Measurements from ENCODE around the gene ABCG1.

Gene ABCG1

DNA sequence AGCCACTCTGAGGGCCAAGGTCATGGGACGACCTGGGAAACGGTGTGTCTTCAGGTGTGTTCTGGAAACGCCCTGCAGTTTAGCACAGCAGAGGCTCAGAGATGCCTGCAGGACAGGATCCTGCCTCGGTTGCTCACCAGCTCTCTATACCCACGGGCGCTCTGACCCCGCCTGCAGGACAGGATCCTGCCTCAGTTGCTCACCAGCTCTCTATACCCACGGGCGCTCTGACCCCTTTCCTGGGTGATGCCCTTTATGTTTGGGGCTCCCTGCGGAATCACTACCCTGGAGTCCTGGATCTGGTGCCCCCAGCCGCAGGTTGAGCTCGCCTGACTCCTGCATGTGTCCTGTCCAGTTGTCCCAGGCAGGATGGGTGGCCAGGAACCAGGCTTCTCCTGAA is 63.8 kb downstream of the ABCG1 start:
- TF ChIP-seq GLIS3 (CRISPR knock-in tag; IDR thresholded peaks at IDR 0.05): no peak
- no peak for TF ChIP-seq ZNF70 (CRISPR knock-in tag; IDR thresholded peaks at IDR 0.05)
- TF ChIP-seq CSDC2 (CRISPR knock-in tag; IDR thresholded peaks at IDR 0.05): no peak
- TF ChIP-seq OSR1 (CRISPR knock-in tag; IDR thresholded peaks at IDR 0.05): no peak
- TF ChIP-seq TCF4 (CRISPR knock-in tag; IDR thresholded peaks at IDR 0.05; ENCODE audit: borderline replicate concordance): no peak
- TF ChIP-seq, protein P1, sequence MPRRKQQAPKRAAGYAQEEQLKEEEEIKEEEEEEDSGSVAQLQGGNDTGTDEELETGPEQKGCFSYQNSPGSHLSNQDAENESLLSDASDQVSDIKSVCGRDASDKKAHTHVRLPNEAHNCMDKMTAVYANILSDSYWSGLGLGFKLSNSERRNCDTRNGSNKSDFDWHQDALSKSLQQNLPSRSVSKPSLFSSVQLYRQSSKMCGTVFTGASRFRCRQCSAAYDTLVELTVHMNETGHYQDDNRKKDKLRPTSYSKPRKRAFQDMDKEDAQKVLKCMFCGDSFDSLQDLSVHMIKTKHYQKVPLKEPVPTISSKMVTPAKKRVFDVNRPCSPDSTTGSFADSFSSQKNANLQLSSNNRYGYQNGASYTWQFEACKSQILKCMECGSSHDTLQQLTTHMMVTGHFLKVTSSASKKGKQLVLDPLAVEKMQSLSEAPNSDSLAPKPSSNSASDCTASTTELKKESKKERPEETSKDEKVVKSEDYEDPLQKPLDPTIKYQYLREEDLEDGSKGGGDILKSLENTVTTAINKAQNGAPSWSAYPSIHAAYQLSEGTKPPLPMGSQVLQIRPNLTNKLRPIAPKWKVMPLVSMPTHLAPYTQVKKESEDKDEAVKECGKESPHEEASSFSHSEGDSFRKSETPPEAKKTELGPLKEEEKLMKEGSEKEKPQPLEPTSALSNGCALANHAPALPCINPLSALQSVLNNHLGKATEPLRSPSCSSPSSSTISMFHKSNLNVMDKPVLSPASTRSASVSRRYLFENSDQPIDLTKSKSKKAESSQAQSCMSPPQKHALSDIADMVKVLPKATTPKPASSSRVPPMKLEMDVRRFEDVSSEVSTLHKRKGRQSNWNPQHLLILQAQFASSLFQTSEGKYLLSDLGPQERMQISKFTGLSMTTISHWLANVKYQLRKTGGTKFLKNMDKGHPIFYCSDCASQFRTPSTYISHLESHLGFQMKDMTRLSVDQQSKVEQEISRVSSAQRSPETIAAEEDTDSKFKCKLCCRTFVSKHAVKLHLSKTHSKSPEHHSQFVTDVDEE (CRISPR knock-in tag; IDR thresholded peaks at IDR 0.05): no peak
- no peak for TF ChIP-seq ARNTL (CRISPR knock-in tag; IDR thresholded peaks at IDR 0.05; ENCODE audit: borderline replicate concordance, low read depth)
- TF ChIP-seq ZFP3 (CRISPR knock-in tag; IDR thresholded peaks at IDR 0.05): no peak
- TF ChIP-seq, protein P2, sequence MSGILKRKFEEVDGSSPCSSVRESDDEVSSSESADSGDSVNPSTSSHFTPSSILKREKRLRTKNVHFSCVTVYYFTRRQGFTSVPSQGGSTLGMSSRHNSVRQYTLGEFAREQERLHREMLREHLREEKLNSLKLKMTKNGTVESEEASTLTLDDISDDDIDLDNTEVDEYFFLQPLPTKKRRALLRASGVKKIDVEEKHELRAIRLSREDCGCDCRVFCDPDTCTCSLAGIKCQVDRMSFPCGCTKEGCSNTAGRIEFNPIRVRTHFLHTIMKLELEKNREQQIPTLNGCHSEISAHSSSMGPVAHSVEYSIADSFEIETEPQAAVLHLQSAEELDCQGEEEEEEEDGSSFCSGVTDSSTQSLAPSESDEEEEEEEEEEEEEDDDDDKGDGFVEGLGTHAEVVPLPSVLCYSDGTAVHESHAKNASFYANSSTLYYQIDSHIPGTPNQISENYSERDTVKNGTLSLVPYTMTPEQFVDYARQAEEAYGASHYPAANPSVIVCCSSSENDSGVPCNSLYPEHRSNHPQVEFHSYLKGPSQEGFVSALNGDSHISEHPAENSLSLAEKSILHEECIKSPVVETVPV (CRISPR knock-in tag; IDR thresholded peaks at IDR 0.05): no peak
- TF ChIP-seq, protein P3, sequence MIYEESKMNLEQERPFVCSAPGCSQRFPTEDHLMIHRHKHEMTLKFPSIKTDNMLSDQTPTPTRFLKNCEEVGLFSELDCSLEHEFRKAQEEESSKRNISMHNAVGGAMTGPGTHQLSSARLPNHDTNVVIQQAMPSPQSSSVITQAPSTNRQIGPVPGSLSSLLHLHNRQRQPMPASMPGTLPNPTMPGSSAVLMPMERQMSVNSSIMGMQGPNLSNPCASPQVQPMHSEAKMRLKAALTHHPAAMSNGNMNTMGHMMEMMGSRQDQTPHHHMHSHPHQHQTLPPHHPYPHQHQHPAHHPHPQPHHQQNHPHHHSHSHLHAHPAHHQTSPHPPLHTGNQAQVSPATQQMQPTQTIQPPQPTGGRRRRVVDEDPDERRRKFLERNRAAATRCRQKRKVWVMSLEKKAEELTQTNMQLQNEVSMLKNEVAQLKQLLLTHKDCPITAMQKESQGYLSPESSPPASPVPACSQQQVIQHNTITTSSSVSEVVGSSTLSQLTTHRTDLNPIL (CRISPR knock-in tag; IDR thresholded peaks at IDR 0.05; ENCODE audit: low read depth): no peak
- TF ChIP-seq RARB (CRISPR knock-in tag; IDR thresholded peaks at IDR 0.05): no peak
- no peak for TF ChIP-seq BACH2 (CRISPR knock-in tag; IDR thresholded peaks at IDR 0.05; ENCODE audit: borderline replicate concordance)
- no peak for TF ChIP-seq ZNF8 (CRISPR knock-in tag; IDR thresholded peaks at IDR 0.05)
- TF ChIP-seq ISL1 (CRISPR knock-in tag; IDR thresholded peaks at IDR 0.05): no peak
- no peak for ATAC-seq

DNA sequence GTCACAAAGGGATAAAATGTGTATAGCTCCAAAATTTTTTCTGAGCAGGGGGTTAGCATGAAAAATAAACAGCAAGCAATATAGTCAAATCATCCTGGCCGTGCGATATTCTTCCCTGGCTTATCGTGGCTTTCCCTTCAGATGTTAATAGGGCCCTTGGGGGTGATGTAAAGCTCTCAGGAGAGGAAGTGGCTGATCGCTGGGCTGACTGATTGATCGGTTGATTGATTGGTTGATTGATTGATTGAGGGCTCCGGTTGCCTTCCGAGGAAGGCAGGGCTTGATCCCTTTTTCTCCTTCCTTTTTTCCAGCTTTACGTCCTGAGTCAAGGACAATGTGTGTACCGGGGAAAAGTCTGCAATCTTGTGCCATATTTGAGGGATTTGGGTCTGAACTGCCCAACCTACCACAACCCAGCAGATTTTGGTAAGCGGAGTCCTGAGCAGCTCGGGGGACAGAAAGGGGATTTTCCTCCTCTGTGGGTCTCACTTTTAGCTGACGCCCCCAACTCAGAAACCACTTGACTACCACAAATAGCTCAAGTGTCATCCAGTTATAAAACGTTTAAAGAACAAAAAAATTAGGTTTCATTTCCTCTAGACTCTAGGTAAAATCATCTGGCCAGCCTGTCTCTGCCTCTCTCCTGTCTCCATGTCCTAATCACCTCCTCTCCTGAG is 66.8 kb downstream of the ABCG1 start:
- ATAC-seq: no peak
- TF ChIP-seq ESRRG (CRISPR knock-in tag; IDR thresholded peaks at IDR 0.05) (no peak), PPARA (CRISPR knock-in tag; IDR thresholded peaks at IDR 0.05; ENCODE audit: borderline replicate concordance) (no peak), ZFP3 (CRISPR knock-in tag; IDR thresholded peaks at IDR 0.05) (no peak), CSDC2 (CRISPR knock-in tag; IDR thresholded peaks at IDR 0.05) (no peak), ISL1 (CRISPR knock-in tag; IDR thresholded peaks at IDR 0.05) (no peak), TCF4 (CRISPR knock-in tag; IDR thresholded peaks at IDR 0.05; ENCODE audit: borderline replicate concordance) (no peak), ZNF70 (CRISPR knock-in tag; IDR thresholded peaks at IDR 0.05) (no peak), ZFP30 (CRISPR knock-in tag; IDR thresholded peaks at IDR 0.05) (no peak), RARB (CRISPR knock-in tag; IDR thresholded peaks at IDR 0.05) (no peak), OSR1 (CRISPR knock-in tag; IDR thresholded peaks at IDR 0.05) (no peak), ARNTL (CRISPR knock-in tag; IDR thresholded peaks at IDR 0.05; ENCODE audit: borderline replicate concordance, low read depth) (no peak), ZC3H10 (CRISPR knock-in tag; IDR thresholded peaks at IDR 0.05) (no peak), ZNF8 (CRISPR knock-in tag; IDR thresholded peaks at IDR 0.05) (no peak)
- TF ChIP-seq, protein P1 (CRISPR knock-in tag; IDR thresholded peaks at IDR 0.05): no peak
- TF ChIP-seq, protein P3 (CRISPR knock-in tag; IDR thresholded peaks at IDR 0.05; ENCODE audit: low read depth): no peak

DNA sequence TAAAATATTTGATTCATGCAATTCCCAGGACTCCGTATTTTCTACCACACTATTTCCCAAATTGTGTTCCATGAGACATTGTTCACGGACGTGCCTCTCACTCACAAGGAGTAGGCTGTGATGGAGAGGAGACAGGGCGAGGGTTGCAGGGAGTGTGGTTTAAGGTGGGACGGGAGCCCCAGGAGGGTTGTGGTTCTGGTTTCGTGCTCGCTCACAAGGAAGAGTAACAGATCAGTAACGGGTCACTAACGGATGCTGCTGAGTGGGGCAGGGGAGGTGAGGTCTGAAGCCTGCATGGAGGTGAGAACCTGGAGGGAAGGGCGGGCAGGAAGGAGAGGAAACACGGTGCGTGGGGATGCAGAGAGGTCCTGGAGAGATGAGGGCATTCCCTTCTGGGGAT is 67.5 kb downstream of the ABCG1 start:
- ATAC-seq: no peak
- TF ChIP-seq ZNF565 (CRISPR knock-in tag; conservative IDR thresholded peaks at IDR 0.05; ENCODE audit: low read depth) (no peak), ISL1 (CRISPR knock-in tag; IDR thresholded peaks at IDR 0.05) (no peak), ZNF70 (CRISPR knock-in tag; IDR thresholded peaks at IDR 0.05) (no peak), SNAI2 (CRISPR knock-in tag; IDR thresholded peaks at IDR 0.05) (no peak)
- TF ChIP-seq, protein P2 (CRISPR knock-in tag; IDR thresholded peaks at IDR 0.05): no peak
- TF ChIP-seq, protein P4, sequence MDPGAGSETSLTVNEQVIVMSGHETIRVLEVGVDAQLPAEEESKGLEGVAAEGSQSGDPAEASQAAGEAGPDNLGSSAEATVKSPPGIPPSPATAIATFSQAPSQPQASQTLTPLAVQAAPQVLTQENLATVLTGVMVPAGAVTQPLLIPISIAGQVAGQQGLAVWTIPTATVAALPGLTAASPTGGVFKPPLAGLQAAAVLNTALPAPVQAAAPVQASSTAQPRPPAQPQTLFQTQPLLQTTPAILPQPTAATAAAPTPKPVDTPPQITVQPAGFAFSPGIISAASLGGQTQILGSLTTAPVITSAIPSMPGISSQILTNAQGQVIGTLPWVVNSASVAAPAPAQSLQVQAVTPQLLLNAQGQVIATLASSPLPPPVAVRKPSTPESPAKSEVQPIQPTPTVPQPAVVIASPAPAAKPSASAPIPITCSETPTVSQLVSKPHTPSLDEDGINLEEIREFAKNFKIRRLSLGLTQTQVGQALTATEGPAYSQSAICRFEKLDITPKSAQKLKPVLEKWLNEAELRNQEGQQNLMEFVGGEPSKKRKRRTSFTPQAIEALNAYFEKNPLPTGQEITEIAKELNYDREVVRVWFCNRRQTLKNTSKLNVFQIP (CRISPR knock-in tag; IDR thresholded peaks at IDR 0.05; ENCODE audit: borderline replicate concordance, low read depth): no peak
- TF ChIP-seq, protein P5, sequence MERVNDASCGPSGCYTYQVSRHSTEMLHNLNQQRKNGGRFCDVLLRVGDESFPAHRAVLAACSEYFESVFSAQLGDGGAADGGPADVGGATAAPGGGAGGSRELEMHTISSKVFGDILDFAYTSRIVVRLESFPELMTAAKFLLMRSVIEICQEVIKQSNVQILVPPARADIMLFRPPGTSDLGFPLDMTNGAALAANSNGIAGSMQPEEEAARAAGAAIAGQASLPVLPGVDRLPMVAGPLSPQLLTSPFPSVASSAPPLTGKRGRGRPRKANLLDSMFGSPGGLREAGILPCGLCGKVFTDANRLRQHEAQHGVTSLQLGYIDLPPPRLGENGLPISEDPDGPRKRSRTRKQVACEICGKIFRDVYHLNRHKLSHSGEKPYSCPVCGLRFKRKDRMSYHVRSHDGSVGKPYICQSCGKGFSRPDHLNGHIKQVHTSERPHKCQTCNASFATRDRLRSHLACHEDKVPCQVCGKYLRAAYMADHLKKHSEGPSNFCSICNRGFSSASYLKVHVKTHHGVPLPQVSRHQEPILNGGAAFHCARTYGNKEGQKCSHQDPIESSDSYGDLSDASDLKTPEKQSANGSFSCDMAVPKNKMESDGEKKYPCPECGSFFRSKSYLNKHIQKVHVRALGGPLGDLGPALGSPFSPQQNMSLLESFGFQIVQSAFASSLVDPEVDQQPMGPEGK (CRISPR knock-in tag; IDR thresholded peaks at IDR 0.05; ENCODE audit: borderline replicate concordance): no peak

All from SK-N-SH treated with all-trans-retinoic acid at 6 μM for 48 hours (cell line).